ENCODE results near the gene CAND2.

Gene CAND2

DNA sequence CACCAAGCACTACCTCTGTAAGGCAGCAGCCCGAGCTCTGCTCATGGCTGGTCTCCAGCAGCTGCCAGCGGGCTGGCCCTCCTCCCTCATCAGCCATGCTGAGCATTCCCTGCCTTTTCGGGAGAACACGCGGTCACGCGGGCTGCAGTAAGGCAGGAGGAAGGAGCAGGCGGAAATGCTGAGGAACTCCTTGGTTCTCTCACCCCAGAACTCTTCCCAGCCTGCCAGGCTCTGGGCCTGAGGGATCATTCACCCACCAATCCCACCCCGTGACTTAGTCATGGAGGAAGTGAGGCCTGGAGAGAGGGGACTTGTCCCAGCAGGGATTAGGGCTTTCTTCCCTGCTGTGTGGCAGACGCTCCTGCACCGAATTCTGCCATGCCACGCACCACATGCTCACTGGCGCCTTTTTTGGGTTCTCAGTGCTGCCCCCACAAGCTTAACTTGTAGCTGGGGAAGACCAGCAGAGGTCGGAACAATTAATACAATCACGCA is 87.8 kb downstream of the CAND2 start:
- no peak overlapping the region for H3K4me3 ChIP-seq (ENCODE audit: low read depth in 1 of 2, low read length in 2 of 2)
- no peaks in the 10 kb centered on the region for H3K9me3 ChIP-seq (ENCODE audit: control insufficient read depth in 1 of 2, low read length in 2 of 2)
- H3K9ac ChIP-seq (ENCODE audit: low read depth in 1 of 2, low read length in 2 of 2) = no peak overlapping the region
- no peak overlapping the region for H3K27ac ChIP-seq (ENCODE audit: low read depth, low read length)
- H3K4me1 ChIP-seq (ENCODE audit: control insufficient read depth in 1 of 2, insufficient read depth in 2 of 2, low read length in 2 of 2) = peaks cover 0 to 4% of the 10 kb centered on the region in 2 donors
- no peaks in the 10 kb centered on the region for H3K36me3 ChIP-seq (ENCODE audit: control insufficient read depth in 1 of 2, insufficient read depth in 2 of 2, low read length in 2 of 2)
- H3K27me3 ChIP-seq (ENCODE audit: control insufficient read depth in 1 of 2, insufficient read depth in 2 of 2, low read length in 2 of 2) = peaks cover 0 to 9% of the 10 kb centered on the region in 2 donors
